ENCODE data around the gene TRO. TPM values are rescaled to one million over a fixed set of nuclear protein-coding genes. Genes with fewer than 3 reads are reported as not detected.

The TRO gene
- total and polyA plus RNA-seq, 2 donors (not counting 3 experiments of a cell fraction or from before 2014, with no cell fraction given) = 21.9 to 34.7 TPM

GRCh38 chrX:54945224-54945623, 24.6 kb downstream of the TRO start:
- no peaks in the 10 kb centered on the region for H3K4me1 ChIP-seq (ENCODE audit: control insufficient read depth, extremely low read depth, insufficient read depth, low read length)
- no peaks in the 10 kb centered on the region for H3K36me3 ChIP-seq (ENCODE audit: control insufficient read depth in 2 of 2, extremely low read depth in 1 of 2, insufficient read depth in 2 of 2, low read length in 2 of 2)
- H3K9me1 ChIP-seq (replicated peaks; ENCODE audit: control insufficient read depth, extremely low read depth, insufficient read depth, low read length) = no peaks in the 10 kb centered on the region
- no peak overlapping the region for H3K4me3 ChIP-seq (replicated peaks in 1 of 3; ENCODE audit: insufficient read depth in 1 of 3, low read depth in 1 of 3, low read length in 3 of 3)
- no peak overlapping the region for H2AFZ ChIP-seq (ENCODE audit: low read depth, low read length)
- BruUV-seq (replicated peaks) = no TSS peak
- no peak for DNase-seq (ENCODE audit: low read depth, low spot score)
- TF ChIP-seq FOS (IDR thresholded peaks at IDR 0.05; ENCODE audit: borderline replicate concordance, insufficient read depth, low read length) (no peak), POLR2A (IDR thresholded peaks at IDR 0.05; ENCODE audit: low read depth, low read length) (no peak)
- FAIRE-seq = no peak
- no peaks in the 10 kb centered on the region for H3K79me2 ChIP-seq (ENCODE audit: control insufficient read depth, insufficient read depth, low read length)
- H3K27ac ChIP-seq (ENCODE audit: insufficient read depth, low read depth, low read length) = no peak overlapping the region
- H3K9ac ChIP-seq (replicated peaks; ENCODE audit: extremely low read depth, insufficient read depth, low read length) = no peak overlapping the region
- intact Hi-C loops (cut with micrococcal nuclease) (no loop called here), dilution Hi-C loops (cut with MboI; ENCODE audit: extremely low pct_ligation_motif_present, low sequenced_read_pairs) (no loop called here)
- H3K9me3 ChIP-seq (replicated peaks; ENCODE audit: control insufficient read depth, insufficient read depth, low read length) = no peaks in the 10 kb centered on the region
- H4K20me1 ChIP-seq (replicated peaks; ENCODE audit: control insufficient read depth, extremely low read depth, insufficient read depth, low read length) = no peaks in the 10 kb centered on the region
- H3K27me3 ChIP-seq (ENCODE audit: control insufficient read depth in 2 of 2, insufficient read depth in 2 of 2, low read length in 2 of 2) = no peaks in the 10 kb centered on the region
- ChIA-PET POLR2A (no interaction called here), CTCF (no interaction called here)
- H3K4me2 ChIP-seq (ENCODE audit: insufficient read depth, low read length) = no peak overlapping the region

- intact Hi-C loops (cut with micrococcal nuclease) = no loop called here
- Histone ChIP-seq H3K4me2 (ENCODE audit: insufficient read depth, low read length) (no peak overlapping the region), H4K20me1 (replicated peaks; ENCODE audit: control insufficient read depth, extremely low read depth, insufficient read depth, low read length) (no peaks in the 10 kb centered on the region), H3K9me1 (replicated peaks; ENCODE audit: control insufficient read depth, extremely low read depth, insufficient read depth, low read length) (no peaks in the 10 kb centered on the region), H3K4me1 (ENCODE audit: control insufficient read depth, extremely low read depth, insufficient read depth, low read length) (no peaks in the 10 kb centered on the region), H3K27ac (ENCODE audit: insufficient read depth, low read depth, low read length) (no peak overlapping the region), H3K36me3 (ENCODE audit: control insufficient read depth in 2 of 2, extremely low read depth in 1 of 2, insufficient read depth in 2 of 2, low read length in 2 of 2) (no peaks in the 10 kb centered on the region), H2AFZ (ENCODE audit: low read depth, low read length) (no peak overlapping the region), H3K9ac (replicated peaks; ENCODE audit: extremely low read depth, insufficient read depth, low read length) (no peak overlapping the region), H3K79me2 (ENCODE audit: control insufficient read depth, insufficient read depth, low read length) (no peaks in the 10 kb centered on the region), H3K9me3 (replicated peaks; ENCODE audit: control insufficient read depth, insufficient read depth, low read length) (no peaks in the 10 kb centered on the region), H3K4me3 (replicated peaks in 1 of 3; ENCODE audit: insufficient read depth in 1 of 3, low read depth in 1 of 3, low read length in 3 of 3) (no peak overlapping the region), H3K27me3 (ENCODE audit: control insufficient read depth in 2 of 2, insufficient read depth in 2 of 2, low read length in 2 of 2) (no peaks in the 10 kb centered on the region)
- ChIA-PET POLR2A (no interaction called here), CTCF (no interaction called here)
- FAIRE-seq (no peak), DNase-seq (ENCODE audit: low read depth, low spot score) (no peak)
- no peak for TF ChIP-seq POLR2A (IDR thresholded peaks at IDR 0.05; ENCODE audit: low read depth, low read length)
- TF ChIP-seq MAX (IDR thresholded peaks at IDR 0.05; ENCODE audit: insufficient read depth, insufficient read length) = no peak
- no peak for TF ChIP-seq JUN (IDR thresholded peaks at IDR 0.05; ENCODE audit: borderline replicate concordance, insufficient read depth, insufficient read length, low read depth)
- no peak for TF ChIP-seq EZH2 (IDR thresholded peaks at IDR 0.05; ENCODE audit: borderline replicate concordance, low read depth, low read length, severe bottlenecking)
- TF ChIP-seq CTCF (IDR thresholded peaks at IDR 0.05; ENCODE audit: extremely low read depth in 1 of 2, insufficient read depth in 1 of 2, low read depth in 1 of 2, low read length in 2 of 2) = no peak
- TF ChIP-seq GATA2 (IDR thresholded peaks at IDR 0.05; ENCODE audit: insufficient read depth, insufficient read length, low read depth, low read length) = no peak
- TF ChIP-seq POLR2AphosphoS5 (IDR thresholded peaks at IDR 0.05; ENCODE audit: insufficient read depth, low read depth, low read length) = no peak
- no peak for TF ChIP-seq FOS (IDR thresholded peaks at IDR 0.05; ENCODE audit: borderline replicate concordance, insufficient read depth, low read length)
- TF ChIP-seq MYC (IDR thresholded peaks at IDR 0.05; ENCODE audit: low read depth, low read length) = no peak
- dilution Hi-C loops (cut with MboI; ENCODE audit: extremely low pct_ligation_motif_present, low sequenced_read_pairs) = no loop called here
- no TSS peak for BruUV-seq (replicated peaks)
Measured at GRCh38 chrX:54950730-54951375, 30.2 kb downstream of the TRO start.
